K562 (cell line): Measurements from ENCODE around the gene VEGFA. TPM values are rescaled to one million over a fixed set of nuclear protein-coding genes. Genes with fewer than 3 reads are reported as not detected.

Experiments
- ATAC-seq: fragments of 200-7000 bp; cut with Tn5 transposase; 3 replicates; pipeline ENCODE4 v1.9.1; 2020; ENCODE audit warnings: moderate library complexity
- BruUV-seq: library from RNA; stranded (reverse); fragments of 400-500 nt; replicated peaks from 2 replicates; lab custom pipeline; 2021; lab: Mats Ljungman, UMichigan
- CTCF ChIA-PET: fragments of 300-600 bp; formaldehyde crosslinking; extraction: SDS; loops from one replicate; lab custom pipeline; 2021; ENCODE audit warnings: low intra/inter-chr PET ratio; lab: Yijun Ruan, JAX
- POLR2A ChIA-PET: fragments of 300-600, 350-650 bp; sonication (Branson Sonifier 250); formaldehyde crosslinking; extraction: SDS; loops from one replicate; lab custom pipeline; 2021; ENCODE audit warnings: antibody characterized with exemption, inconsistent platforms; lab: Yijun Ruan, JAX
- DNase-seq, 4 experiments: peaks; one replicate each; pipeline versions ENCODE4 v3.0.0 to v3.0.0-alpha.2; 2011 to 2018; ENCODE audit warnings: low spot score in 3 of 4, mixed read lengths in 3 of 4; ENCODE audit errors: extremely low read depth in 1 of 4
- FAIRE-seq: peaks from 2 replicates; lab custom pipeline; 2011; peaks lifted over from hg19 to GRCh38; lab: Jason Lieb, UNC
- H2AFZ ChIP-seq: 2 replicates; pipeline ENCODE4 v1.6.0; 2011; ENCODE audit warnings: low read depth, low read length, control low read depth, inconsistent platforms
- H3K27ac ChIP-seq: fragments of 200-600 bp; 3 replicates; pipeline ENCODE4 v1.8.0; 2011; ENCODE audit warnings: low read depth, mild to moderate bottlenecking, control low read depth, inconsistent platforms, low read length, moderate library complexity, mixed read lengths; ENCODE audit errors: extremely low read depth
- H3K27me3 ChIP-seq, 2 experiments: fragments of 300-600 bp in 1 of 2; 2 replicates in 1 of 2; 3 replicates in 1 of 2; pipeline versions ENCODE4 v1.6.0 to v1.8.0; 2011; ENCODE audit warnings: inconsistent platforms in 2 of 2, low read length in 2 of 2, mild to moderate bottlenecking in 1 of 2, mixed read lengths in 1 of 2, moderate library complexity in 1 of 2; ENCODE audit not compliant: control insufficient read depth in 2 of 2, insufficient read depth in 2 of 2
- H3K36me3 ChIP-seq: fragments of 300-600 bp; 3 replicates; pipeline ENCODE4 v1.8.0; 2011; ENCODE audit warnings: mild to moderate bottlenecking, low read length, inconsistent platforms; ENCODE audit not compliant: control insufficient read depth, insufficient read depth
- H3K4me1 ChIP-seq, 2 experiments: fragments of 200-600 bp in 1 of 2; replicated peaks in 1 of 2; 2 replicates in 1 of 2; 3 replicates in 1 of 2; pipeline versions ENCODE4 v1.5.1 to v1.8.0; 2011; ENCODE audit warnings: inconsistent platforms in 2 of 2, low read length in 2 of 2, mild to moderate bottlenecking in 1 of 2, mixed read lengths in 1 of 2, moderate library complexity in 1 of 2; ENCODE audit not compliant: control insufficient read depth in 2 of 2, insufficient read depth in 2 of 2
- H3K4me2 ChIP-seq: 2 replicates; pipeline ENCODE4 v1.6.1; 2011; ENCODE audit warnings: low read length, control low read depth, inconsistent platforms, mixed read lengths; ENCODE audit not compliant: insufficient read depth
- H3K4me3 ChIP-seq: fragments of 200-600 bp; sonication (generic), shearing (Covaris generic); 2 replicates; pipeline ENCODE4 v1.5.1; 2016; ENCODE audit warnings: control low read depth, inconsistent platforms
- H3K79me2 ChIP-seq: fragments of 200-600 bp; 3 replicates; pipeline ENCODE4 v1.8.0; 2011; ENCODE audit warnings: low read length, inconsistent platforms; ENCODE audit not compliant: control insufficient read depth, insufficient read depth
- H3K9ac ChIP-seq, 2 experiments: 2 replicates each; pipeline versions ENCODE4 v1.6.0 to v1.6.1; 2011; ENCODE audit warnings: low read depth in 2 of 2, low read length in 2 of 2, control low read depth in 1 of 2, inconsistent platforms in 1 of 2, mild to moderate bottlenecking in 1 of 2, mixed read lengths in 1 of 2; ENCODE audit not compliant: insufficient read depth in 1 of 2
- H3K9me1 ChIP-seq: one replicate; pipeline ENCODE4 v1.6.0; 2011; ENCODE audit warnings: inconsistent platforms, mild to moderate bottlenecking, low read length, moderate library complexity; ENCODE audit not compliant: control insufficient read depth, insufficient read depth
- H3K9me3 ChIP-seq: replicated peaks from 2 replicates; pipeline ENCODE4 v1.5.1; 2011; ENCODE audit warnings: low read depth, low read length, inconsistent platforms; ENCODE audit not compliant: control insufficient read depth, insufficient read depth
- H4K20me1 ChIP-seq: replicated peaks from 2 replicates; pipeline ENCODE4 v1.6.1; 2011; ENCODE audit warnings: low read length, inconsistent platforms, mixed read lengths; ENCODE audit not compliant: control insufficient read depth, insufficient read depth
- CSDE1 ChIP-seq, 2 experiments: fragments of 450-650 bp; IDR thresholded peaks; 2 replicates each; pipeline ENCODE4 v1.6.1; 2016; ENCODE audit warnings: mild to moderate bottlenecking in 1 of 2
- FOXA3 ChIP-seq, 2 experiments: fragments of 450-650 bp in 1 of 2; sonication (generic) in 1 of 2; formaldehyde crosslinking; IDR thresholded peaks in 1 of 2; conservative IDR thresholded peaks in 1 of 2; 2 replicates each; pipeline versions ENCODE4 v1.4.0 to v1.8.0; 2020 to 2022; ENCODE audit warnings: mild to moderate bottlenecking in 2 of 2, missing genetic modification reagents in 1 of 2
- GABPA ChIP-seq: fragments of 200-800 bp; sonication (Bioruptor generic); conservative IDR thresholded peaks from 2 replicates; pipeline ENCODE4 v1.6.1; 2016; ENCODE audit warnings: low read depth, missing genetic modification characterization, missing compliant biosample characterization
- MAFF ChIP-seq: IDR thresholded peaks from 2 replicates; pipeline ENCODE4 v1.6.1; 2012; ENCODE audit warnings: low read length, improper control_type of control experiment
- MEF2A ChIP-seq: IDR thresholded peaks from 2 replicates; pipeline ENCODE4 v1.6.1; 2011; ENCODE audit warnings: low read depth, mild to moderate bottlenecking, low read length, moderate library complexity; ENCODE audit not compliant: control insufficient read depth
- MEF2D ChIP-seq: conservative IDR thresholded peaks from 2 replicates; pipeline ENCODE4 v1.6.1; 2016; ENCODE audit warnings: low read depth, missing genetic modification characterization, missing compliant biosample characterization
- ZNF316 ChIP-seq: fragments of 450-650 bp; IDR thresholded peaks from 2 replicates; pipeline ENCODE4 v1.6.1; 2016
- ZNF75A ChIP-seq: fragments of 450-650 bp; formaldehyde crosslinking; IDR thresholded peaks from 2 replicates; pipeline ENCODE4 v1.4.0; 2020; ENCODE audit warnings: mild to moderate bottlenecking
- WGBS: fragments of 100-300 bp; shearing (Covaris generic); methylation state at CpG from one replicate; pipeline ENCODE4 v1.1.6; 2016; ENCODE audit warnings: low coverage, mixed read lengths; ENCODE audit not compliant: insufficient coverage; ENCODE audit errors: missing lambda C conversion rate; 5-methylcytosine and 5-hydroxymethylcytosine counted together
- in situ Hi-C: fragments of 300-500 bp; cut with MboI; formaldehyde crosslinking; loops from 4 replicates; pipeline ENCODE4 v1.15.0; 2018; ENCODE audit warnings: inconsistent platforms, mixed read lengths
- intact Hi-C: fragments of 100-400 bp; cut with micrococcal nuclease; formaldehyde crosslinking; loops from 2 replicates; pipeline ENCODE4 v1.14.2; 2022
- polyA plus RNA-seq, 8 experiments: library from polyadenylated mRNA; depleted of rRNA in 4 of 8; stranded (reverse) in 5 of 8; unstranded in 3 of 8; fragments of >200 nt; fragmentation: Nextera tagmentation in 2 of 8; fragmentation: Illumina TruSeq in 1 of 8; extraction: Ambion mirVana in 2 of 8; extraction: Trizol in 1 of 8; gene quantifications; 2 replicates each; pipeline versions ENCODE4 v1.2.1 to v1.2.3, GENCODE V29; 2011 to 2014; ENCODE audit warnings: inconsistent platforms in 1 of 8, missing spikeins in 1 of 8
- total RNA-seq, 7 experiments: library from RNA; depleted of rRNA in 6 of 7; stranded (reverse); fragments of >200 nt in 6 of 7; fragmentation: Illumina TruSeq in 2 of 7; extraction: Trizol in 2 of 7; gene quantifications; 2 replicates each; pipeline versions ENCODE4 v1.2.1 to v1.2.3, GENCODE V29; 2011 to 2021; ENCODE audit warnings: low replicate concordance in 1 of 7
- TF ChIP-seq, protein P1 (sequence below), 3 experiments: fragments of 200-800 bp in 1 of 3; fragments of 250-450 bp in 1 of 3; fragments of 450-650 bp in 1 of 3; sonication (Bioruptor Pico) in 1 of 3; sonication (Bioruptor generic) in 1 of 3; formaldehyde crosslinking in 1 of 3; IDR thresholded peaks; 2 replicates each; pipeline versions ENCODE4 v1.6.1 to v1.8.0; 2016 to 2022; ENCODE audit warnings: mild to moderate bottlenecking in 2 of 3, missing genetic modification characterization in 2 of 3, missing compliant biosample characterization in 1 of 3, moderate library complexity in 1 of 3
- TF ChIP-seq, protein P2 (sequence below): fragments of 250-450 bp; sonication (Bioruptor Pico); IDR thresholded peaks from 2 replicates; pipeline ENCODE4 v1.8.0; 2022; ENCODE audit warnings: inconsistent platforms, mild to moderate bottlenecking, moderate library complexity, borderline replicate concordance
- TF ChIP-seq, protein P3 (sequence below): sonication (generic); formaldehyde crosslinking; IDR thresholded peaks from 2 replicates; pipeline ENCODE4 v1.8.1; 2023; ENCODE audit warnings: mild to moderate bottlenecking, missing genetic modification reagents

VEGFA gene
- total and polyA plus RNA-seq, 9 of the 15 experiments (the other 6 are each of a cell fraction or from before 2014, with no cell fraction given), result 14.0 to 271 (median 124) TPM

DNA sequence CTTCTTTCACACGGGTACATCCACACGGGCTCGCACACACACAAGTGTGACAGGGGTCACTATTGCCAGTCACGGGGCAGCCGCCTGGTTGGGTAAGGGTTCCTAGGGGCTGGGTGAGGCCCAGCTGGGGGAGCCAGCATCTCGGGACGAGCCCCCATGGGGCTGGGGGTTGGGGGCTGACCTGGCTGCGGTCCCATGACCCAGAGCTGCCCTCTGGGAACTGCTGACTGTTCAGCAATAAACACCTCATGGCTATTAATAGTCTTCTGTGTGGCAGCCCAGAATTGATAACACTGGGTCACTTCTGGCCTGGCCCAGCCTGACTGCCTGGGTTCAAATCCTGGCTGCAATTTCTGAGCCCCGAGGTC is 23.8 kb downstream of the VEGFA start:
- DNase-seq, result no peak
- ChIA-PET CTCF (no interaction called here), POLR2A (interaction anchor here (0.7 to 2.0 kb wide), 8 partner anchors 9 to 270 kb away, joined by 3 to 8 read pairs (median 4); no protein-coding TSS in a partner anchor)
- Histone ChIP-seq H4K20me1 (no peaks in the 10 kb centered on the region), H2AFZ (no peak overlapping the region), H3K36me3 (no peaks in the 10 kb centered on the region), H3K27me3 (no peaks in the 10 kb centered on the region), H3K9me1 (no peaks in the 10 kb centered on the region), H3K27ac (no peak overlapping the region), H3K79me2 (no peaks in the 10 kb centered on the region), H3K4me2 (no peak overlapping the region), H3K4me3 (no peak overlapping the region), H3K9me3 (no peaks in the 10 kb centered on the region), H3K4me1 (peaks cover 19 to 26% of the 10 kb centered on the region in 2 experiments), H3K9ac (peak overlapping the region in 1 of 2 experiments; percentile 66; a peak in 2 of 4 replicates)
- no TSS peak for BruUV-seq
- WGBS, result 41% methylated on average over 9 of the region's 9 CpGs
- in situ Hi-C loops (no loop called here), intact Hi-C loops (no loop called here)
- TF ChIP-seq, protein P1, sequence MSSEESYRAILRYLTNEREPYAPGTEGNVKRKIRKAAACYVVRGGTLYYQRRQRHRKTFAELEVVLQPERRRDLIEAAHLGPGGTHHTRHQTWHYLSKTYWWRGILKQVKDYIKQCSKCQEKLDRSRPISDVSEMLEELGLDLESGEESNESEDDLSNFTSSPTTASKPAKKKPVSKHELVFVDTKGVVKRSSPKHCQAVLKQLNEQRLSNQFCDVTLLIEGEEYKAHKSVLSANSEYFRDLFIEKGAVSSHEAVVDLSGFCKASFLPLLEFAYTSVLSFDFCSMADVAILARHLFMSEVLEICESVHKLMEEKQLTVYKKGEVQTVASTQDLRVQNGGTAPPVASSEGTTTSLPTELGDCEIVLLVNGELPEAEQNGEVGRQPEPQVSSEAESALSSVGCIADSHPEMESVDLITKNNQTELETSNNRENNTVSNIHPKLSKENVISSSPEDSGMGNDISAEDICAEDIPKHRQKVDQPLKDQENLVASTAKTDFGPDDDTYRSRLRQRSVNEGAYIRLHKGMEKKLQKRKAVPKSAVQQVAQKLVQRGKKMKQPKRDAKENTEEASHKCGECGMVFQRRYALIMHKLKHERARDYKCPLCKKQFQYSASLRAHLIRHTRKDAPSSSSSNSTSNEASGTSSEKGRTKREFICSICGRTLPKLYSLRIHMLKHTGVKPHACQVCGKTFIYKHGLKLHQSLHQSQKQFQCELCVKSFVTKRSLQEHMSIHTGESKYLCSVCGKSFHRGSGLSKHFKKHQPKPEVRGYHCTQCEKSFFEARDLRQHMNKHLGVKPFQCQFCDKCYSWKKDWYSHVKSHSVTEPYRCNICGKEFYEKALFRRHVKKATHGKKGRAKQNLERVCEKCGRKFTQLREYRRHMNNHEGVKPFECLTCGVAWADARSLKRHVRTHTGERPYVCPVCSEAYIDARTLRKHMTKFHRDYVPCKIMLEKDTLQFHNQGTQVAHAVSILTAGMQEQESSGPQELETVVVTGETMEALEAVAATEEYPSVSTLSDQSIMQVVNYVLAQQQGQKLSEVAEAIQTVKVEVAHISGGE (CRISPR knock-in tag; IDR thresholded peaks at IDR 0.05), result no peak
- TF ChIP-seq, protein P2, sequence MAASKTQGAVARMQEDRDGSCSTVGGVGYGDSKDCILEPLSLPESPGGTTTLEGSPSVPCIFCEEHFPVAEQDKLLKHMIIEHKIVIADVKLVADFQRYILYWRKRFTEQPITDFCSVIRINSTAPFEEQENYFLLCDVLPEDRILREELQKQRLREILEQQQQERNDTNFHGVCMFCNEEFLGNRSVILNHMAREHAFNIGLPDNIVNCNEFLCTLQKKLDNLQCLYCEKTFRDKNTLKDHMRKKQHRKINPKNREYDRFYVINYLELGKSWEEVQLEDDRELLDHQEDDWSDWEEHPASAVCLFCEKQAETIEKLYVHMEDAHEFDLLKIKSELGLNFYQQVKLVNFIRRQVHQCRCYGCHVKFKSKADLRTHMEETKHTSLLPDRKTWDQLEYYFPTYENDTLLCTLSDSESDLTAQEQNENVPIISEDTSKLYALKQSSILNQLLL (CRISPR knock-in tag), result no peak
- TF ChIP-seq MAFF (no peak), MEF2D (peak; percentile 63; the same call in 1 of the 2 replicates), GABPA (tag) (no peak), MEF2A (peak; percentile 84; the same call in 1 of the 2 replicates), ZNF316 (0 out of 2 replicates have a peak, but pooled peaks have one; percentile 19), ZNF75A (CRISPR knock-in tag) (no peak), CSDE1 (IDR thresholded peaks at IDR 0.05) (no peak), FOXA3 (CRISPR knock-in tag; conservative IDR thresholded peaks at IDR 0.05 in 1 of 2, IDR thresholded peaks at IDR 0.05 in 1 of 2) (no peak)
- TF ChIP-seq, protein P3, sequence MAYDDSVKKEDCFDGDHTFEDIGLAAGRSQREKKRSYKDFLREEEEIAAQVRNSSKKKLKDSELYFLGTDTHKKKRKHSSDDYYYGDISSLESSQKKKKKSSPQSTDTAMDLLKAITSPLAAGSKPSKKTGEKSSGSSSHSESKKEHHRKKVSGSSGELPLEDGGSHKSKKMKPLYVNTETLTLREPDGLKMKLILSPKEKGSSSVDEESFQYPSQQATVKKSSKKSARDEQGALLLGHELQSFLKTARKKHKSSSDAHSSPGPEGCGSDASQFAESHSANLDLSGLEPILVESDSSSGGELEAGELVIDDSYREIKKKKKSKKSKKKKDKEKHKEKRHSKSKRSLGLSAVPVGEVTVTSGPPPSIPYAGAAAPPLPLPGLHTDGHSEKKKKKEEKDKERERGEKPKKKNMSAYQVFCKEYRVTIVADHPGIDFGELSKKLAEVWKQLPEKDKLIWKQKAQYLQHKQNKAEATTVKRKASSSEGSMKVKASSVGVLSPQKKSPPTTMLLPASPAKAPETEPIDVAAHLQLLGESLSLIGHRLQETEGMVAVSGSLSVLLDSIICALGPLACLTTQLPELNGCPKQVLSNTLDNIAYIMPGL (CRISPR knock-in tag), result no peak
- ATAC-seq, result no peak
- no peak for FAIRE-seq
